ENCODE data around the gene NAP1L1. TPM values are rescaled to one million over a fixed set of nuclear protein-coding genes. Genes with fewer than 3 reads are reported as not detected.

Gene NAP1L1
- total RNA-seq, 1 donor from 2014 or later = 687 TPM

GRCh38 chr12:76002598-76003354, 81.7 kb downstream of the NAP1L1 start:
- Mint-ChIP-seq H3K4me3 (ENCODE audit: unreplicated experiment) (no peak overlapping the region), H3K4me1 (ENCODE audit: low read depth, unreplicated experiment) (peaks cover 9% of the 10 kb centered on the region), H3K27me3 (ENCODE audit: low read depth, unreplicated experiment) (no peaks in the 10 kb centered on the region), H3K27ac (ENCODE audit: unreplicated experiment) (no peak overlapping the region), H3K9me3 (ENCODE audit: unreplicated experiment) (peaks cover 2% of the 10 kb centered on the region), H3K36me3 (ENCODE audit: low read depth, unreplicated experiment) (no peaks in the 10 kb centered on the region)
- no peak overlapping the region for H3K4me2 ChIP-seq (ENCODE audit: low read length)
- no peak overlapping the region for H2AFZ ChIP-seq (ENCODE audit: low read depth, low read length)
- H4K20me1 ChIP-seq (ENCODE audit: insufficient read depth, low read length) = no peaks in the 10 kb centered on the region
- DNase-seq (ENCODE audit: low read depth) = no peak
- no peak overlapping the region for H3K9ac ChIP-seq (ENCODE audit: low read length)
- FAIRE-seq = no peak
- no peaks in the 10 kb centered on the region for H3K36me3 ChIP-seq (ENCODE audit: insufficient read depth, low read length)
- no peaks in the 10 kb centered on the region for H3K79me2 ChIP-seq (ENCODE audit: insufficient read depth, low read length)
- no peaks in the 10 kb centered on the region for H3K27me3 ChIP-seq (ENCODE audit: insufficient read depth, low read length)
- TF ChIP-seq CTCF (IDR thresholded peaks at IDR 0.05; ENCODE audit: insufficient read depth, low read depth, low read length) = no peak
- no peak for TF ChIP-seq EZH2 (IDR thresholded peaks at IDR 0.05; ENCODE audit: insufficient read depth, low read length)
- H3K4me1 ChIP-seq (ENCODE audit: insufficient read depth, low read length) = peaks cover 12% of the 10 kb centered on the region
- no peak overlapping the region for H3K4me3 ChIP-seq (ENCODE audit: insufficient read depth, low read depth, low read length)
- no peaks in the 10 kb centered on the region for H3K9me3 ChIP-seq (ENCODE audit: insufficient read depth, low read depth, low read length)
- H3K27ac ChIP-seq (ENCODE audit: low read depth, low read length) = no peak overlapping the region

DNA sequence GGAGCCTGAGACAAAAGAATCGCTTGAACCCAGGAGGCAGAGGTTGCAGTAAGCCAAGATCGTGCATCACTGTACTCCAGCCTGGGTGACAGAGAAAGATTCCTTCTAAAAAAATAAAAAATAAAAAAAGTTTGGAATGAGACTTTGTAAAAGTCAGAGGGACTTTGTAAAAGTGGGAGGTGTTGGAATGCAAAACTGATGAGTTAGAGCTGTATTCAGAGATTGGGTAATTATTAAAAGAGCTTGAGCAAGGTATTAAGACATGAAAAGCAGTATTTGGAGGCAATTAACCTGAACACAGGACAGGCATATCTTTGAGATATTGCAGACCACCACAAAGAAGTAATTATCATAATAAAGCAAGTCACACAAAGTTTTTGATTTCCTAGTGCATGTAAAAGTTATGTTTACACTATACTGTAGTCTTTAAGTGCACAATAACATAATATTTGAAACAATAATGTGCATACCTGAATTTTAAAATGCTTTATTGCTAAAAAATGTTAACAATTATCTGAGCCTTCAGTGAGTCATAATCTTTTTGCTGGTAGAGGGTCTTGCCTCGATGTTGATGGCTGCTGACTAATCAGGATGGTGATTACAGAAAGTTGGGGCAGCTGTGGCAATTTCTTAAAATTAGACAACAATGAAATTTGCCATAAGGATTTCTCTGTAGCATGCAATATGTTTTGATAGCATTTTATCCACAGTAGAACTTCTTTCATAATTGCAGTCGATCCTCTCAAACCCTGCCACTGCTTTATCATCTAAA, 86.0 kb downstream of the NAP1L1 start:
- H3K27ac ChIP-seq (ENCODE audit: low read depth, low read length) = no peak overlapping the region
- H3K9ac ChIP-seq (ENCODE audit: low read length) = no peak overlapping the region
- peak overlapping the region; percentile 14 for H3K4me2 ChIP-seq (ENCODE audit: low read length)
- FAIRE-seq = no peak
- H4K20me1 ChIP-seq (ENCODE audit: insufficient read depth, low read length) = no peaks in the 10 kb centered on the region
- no peak overlapping the region for H3K4me3 Mint-ChIP-seq (ENCODE audit: unreplicated experiment)
- H3K27ac Mint-ChIP-seq (ENCODE audit: unreplicated experiment) = no peak overlapping the region
- H3K9me3 ChIP-seq (ENCODE audit: insufficient read depth, low read depth, low read length) = no peaks in the 10 kb centered on the region
- no peaks in the 10 kb centered on the region for H3K36me3 Mint-ChIP-seq (ENCODE audit: low read depth, unreplicated experiment)
- no peak overlapping the region for H2AFZ ChIP-seq (ENCODE audit: low read depth, low read length)
- H3K27me3 ChIP-seq (ENCODE audit: insufficient read depth, low read length) = no peaks in the 10 kb centered on the region
- H3K9me3 Mint-ChIP-seq (ENCODE audit: unreplicated experiment) = no peaks in the 10 kb centered on the region
- no peak for TF ChIP-seq EZH2 (IDR thresholded peaks at IDR 0.05; ENCODE audit: insufficient read depth, low read length)
- TF ChIP-seq CTCF (IDR thresholded peaks at IDR 0.05; ENCODE audit: insufficient read depth, low read depth, low read length) = no peak
- no peaks in the 10 kb centered on the region for H3K36me3 ChIP-seq (ENCODE audit: insufficient read depth, low read length)
- H3K4me3 ChIP-seq (ENCODE audit: insufficient read depth, low read depth, low read length) = no peak overlapping the region
- H3K79me2 ChIP-seq (ENCODE audit: insufficient read depth, low read length) = no peaks in the 10 kb centered on the region
- no peak for DNase-seq (ENCODE audit: low read depth)
- peaks cover 18% of the 10 kb centered on the region for H3K4me1 Mint-ChIP-seq (ENCODE audit: low read depth, unreplicated experiment)
- H3K27me3 Mint-ChIP-seq (ENCODE audit: low read depth, unreplicated experiment) = no peaks in the 10 kb centered on the region
- H3K4me1 ChIP-seq (ENCODE audit: insufficient read depth, low read length) = peaks cover 16% of the 10 kb centered on the region
